ENCODE measurements around the gene DAAM2.

DAAM2 gene

DNA sequence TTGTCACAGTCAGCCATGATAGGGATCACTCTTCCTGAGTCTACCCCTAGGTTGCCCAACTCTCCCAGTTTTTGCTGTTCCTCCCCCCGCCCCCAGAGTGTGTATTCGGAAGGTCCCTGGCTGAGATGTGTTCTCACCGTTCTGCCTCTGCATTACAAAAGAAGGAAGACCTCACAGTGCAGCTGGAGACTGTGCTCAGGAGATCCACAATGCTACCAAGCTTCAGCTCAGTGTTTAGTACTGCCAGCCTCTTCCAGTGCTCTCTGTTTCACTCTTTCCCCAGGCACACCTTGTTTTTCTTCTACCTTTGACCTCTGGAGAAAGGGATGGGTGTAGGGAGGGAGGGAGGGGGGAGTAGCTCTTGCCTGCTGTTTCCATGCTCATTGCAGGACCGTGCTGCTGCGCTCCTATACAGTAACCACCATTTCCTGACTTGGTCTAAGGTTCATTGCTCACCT lies 155.5 kb downstream of the DAAM2 start:
- in situ Hi-C loops (cut with MboI; ENCODE audit: low sequenced_read_pairs) = no loop called here

DNA sequence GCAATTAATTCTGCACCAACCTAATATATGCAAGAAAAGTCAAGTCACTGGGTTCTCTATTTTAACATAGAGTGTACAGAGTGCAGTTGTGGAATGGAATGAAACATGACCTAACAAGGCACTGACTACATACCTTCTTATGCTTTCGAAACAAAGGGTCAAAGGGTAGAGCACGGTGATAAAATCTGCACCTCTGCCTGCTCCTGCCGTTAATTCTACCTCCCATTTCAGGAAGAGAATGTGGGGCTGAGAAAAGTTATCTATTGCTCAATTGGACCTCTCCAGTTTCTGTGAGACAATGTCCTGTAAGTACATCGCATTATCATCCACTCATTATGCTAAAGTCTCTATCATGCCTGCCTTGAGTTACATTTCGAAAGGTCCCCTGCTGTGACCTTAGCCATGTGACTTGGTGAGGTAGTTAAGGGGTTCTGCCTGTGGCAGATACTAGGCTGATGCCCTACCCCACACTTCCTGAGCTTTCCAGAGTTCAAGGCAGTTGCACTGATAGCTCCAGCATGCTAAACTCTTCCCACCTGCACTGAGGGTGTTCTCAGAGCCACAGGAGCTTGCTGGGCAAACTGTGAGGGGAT lies 156.1 kb downstream of the DAAM2 start:
- in situ Hi-C loops (cut with MboI; ENCODE audit: low sequenced_read_pairs) = no loop called here

DNA sequence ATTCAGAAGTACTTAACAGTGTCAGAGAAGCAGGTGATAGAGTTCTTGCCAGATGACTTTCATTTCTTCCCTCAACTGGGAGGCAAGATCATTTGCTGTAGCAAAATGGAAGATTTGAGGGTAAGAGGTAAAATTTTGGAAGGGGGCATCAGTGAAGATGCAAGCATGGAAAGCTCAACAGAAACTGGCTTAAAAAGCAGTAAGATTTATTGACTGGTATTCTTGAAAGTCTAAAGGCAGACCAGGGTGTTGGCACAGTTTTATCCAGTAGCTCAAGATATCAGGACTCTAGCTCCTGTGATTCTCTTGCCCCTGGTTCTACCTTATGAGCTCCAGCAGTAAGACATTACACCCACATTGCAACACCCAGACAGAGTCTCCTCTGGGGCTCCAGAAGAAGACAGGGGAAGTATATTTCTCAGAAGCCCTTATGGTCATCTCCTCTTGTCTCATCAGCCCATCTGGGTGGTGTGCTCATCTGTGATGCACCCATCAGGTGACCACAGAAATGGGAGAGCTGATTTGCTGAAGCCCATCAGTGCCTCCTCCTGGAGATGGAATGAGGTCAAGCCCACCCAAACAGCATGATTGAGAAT lies 158.0 kb downstream of the DAAM2 start:
- in situ Hi-C loops (cut with MboI; ENCODE audit: low sequenced_read_pairs) = no loop called here

DNA sequence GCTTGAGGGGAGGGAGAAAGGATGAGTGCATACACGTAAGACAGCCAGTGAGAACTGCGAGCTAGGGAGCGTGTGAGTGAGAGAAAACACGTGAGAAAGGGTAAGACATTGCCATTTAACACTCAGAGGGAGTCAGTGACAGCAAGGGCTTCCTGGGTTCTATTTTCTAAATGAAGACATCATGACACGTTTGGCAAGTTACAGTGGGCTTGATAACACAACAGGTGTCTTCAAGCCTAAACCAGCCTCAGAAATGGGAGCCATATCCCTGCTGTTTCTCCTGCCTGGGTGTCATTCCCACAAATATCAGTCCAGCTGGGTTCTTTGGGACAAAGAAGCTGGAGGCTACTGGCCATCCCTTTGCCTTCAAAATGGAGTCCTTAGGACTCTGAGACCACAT lies 159.0 kb downstream of the DAAM2 start:
- in situ Hi-C loops (cut with MboI; ENCODE audit: low sequenced_read_pairs) = no loop called here

DNA sequence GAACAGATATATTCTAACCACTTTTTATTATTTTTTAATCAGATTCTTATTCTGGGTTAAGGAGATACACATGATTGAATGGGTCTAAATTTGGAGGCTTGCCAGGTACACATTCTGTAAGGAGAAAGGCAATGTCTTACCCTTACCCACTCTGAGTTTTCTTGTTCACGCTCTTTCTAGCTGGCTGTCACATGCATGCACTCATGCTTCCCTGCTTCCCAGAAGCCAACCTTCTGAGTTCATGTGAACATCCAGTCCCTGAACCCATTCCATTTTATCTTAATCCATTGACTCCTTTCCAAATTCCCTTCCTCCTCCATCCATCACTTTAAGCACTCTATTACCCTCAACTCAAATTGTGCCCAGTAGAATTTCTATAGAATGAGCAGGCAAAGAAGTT lies 159.5 kb downstream of the DAAM2 start:
- in situ Hi-C loops (cut with MboI; ENCODE audit: low sequenced_read_pairs) = no loop called here

DNA sequence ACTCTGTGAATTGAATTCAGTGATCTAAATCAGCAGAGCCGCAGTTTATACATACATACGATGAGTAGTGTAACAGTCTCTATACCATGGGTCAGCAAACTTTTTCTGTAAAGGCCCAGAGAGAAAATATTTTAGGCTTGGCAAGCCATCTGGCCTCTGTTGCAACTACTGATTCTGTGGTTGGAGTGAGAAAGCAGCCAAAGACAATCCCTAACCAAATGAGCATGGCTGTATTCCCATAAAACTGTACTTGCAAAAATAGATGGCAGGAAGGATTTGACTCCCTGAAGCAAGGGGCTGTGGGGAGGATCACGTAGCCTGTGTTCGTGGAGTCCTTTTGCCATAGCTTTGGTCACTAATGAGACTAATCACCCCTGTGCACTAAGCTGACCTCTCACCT lies 160.0 kb downstream of the DAAM2 start:
- in situ Hi-C loops (cut with MboI; ENCODE audit: low sequenced_read_pairs) = no loop called here

DNA sequence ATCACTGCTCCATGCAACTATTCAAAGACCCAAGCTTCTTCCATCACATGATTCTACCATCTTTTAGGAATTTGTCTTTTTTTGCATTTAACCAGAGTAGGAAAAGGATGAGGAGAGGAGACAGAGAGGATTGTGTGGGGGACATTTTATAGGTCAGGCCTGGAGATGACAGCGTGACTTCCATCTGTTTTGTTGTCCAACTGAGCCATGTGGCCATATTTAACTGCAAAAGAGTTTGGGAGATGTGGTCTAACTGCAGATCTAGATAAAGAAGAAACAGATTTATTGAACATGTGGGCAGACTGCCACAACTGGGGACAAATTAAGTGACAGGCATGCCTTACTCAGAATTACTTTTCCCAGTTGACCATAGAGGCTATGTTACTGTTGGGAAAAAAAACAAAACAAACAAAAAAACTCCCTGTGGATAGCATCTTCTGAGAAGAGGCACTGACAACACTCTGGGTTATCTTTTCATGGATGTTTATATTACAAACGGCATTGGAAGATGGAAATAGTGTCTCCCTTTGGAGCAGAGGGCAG lies 161.0 kb downstream of the DAAM2 start:
- in situ Hi-C loops (cut with MboI; ENCODE audit: low sequenced_read_pairs) = no loop called here
